Lower lobe of right lung (tissue), 2 donors: ENCODE measurements around the gene EDIL3. TPM values are rescaled to one million over a fixed set of nuclear protein-coding genes. Genes with fewer than 3 reads are reported as not detected.

Source experiments
- ATAC-seq, 2 donors: fragments of 200-7000 bp; cut with Tn5 transposase; one replicate each; pipeline ENCODE4 v1.9.1; 2020 to 2022; ENCODE audit warnings: mild to moderate bottlenecking in 2 of 2, moderate library complexity in 2 of 2
- DNase-seq: peaks from one replicate; pipeline ENCODE4 v3.0.0-alpha.2; 2020
- H3K27ac ChIP-seq: fragments of 200-600 bp; one replicate; pipeline ENCODE4 v1.8.0; 2022
- H3K27me3 ChIP-seq: fragments of 200-600 bp; one replicate; pipeline ENCODE4 v1.8.0; 2022; ENCODE audit warnings: low read depth
- H3K36me3 ChIP-seq: fragments of 200-600 bp; one replicate; pipeline ENCODE4 v1.8.0; 2022; ENCODE audit warnings: mild to moderate bottlenecking
- H3K4me1 ChIP-seq: fragments of 200-600 bp; one replicate; pipeline ENCODE4 v1.8.0; 2022
- H3K4me3 ChIP-seq: fragments of 200-600 bp; one replicate; pipeline ENCODE4 v1.8.0; 2022; ENCODE audit warnings: mild to moderate bottlenecking
- H3K9me3 ChIP-seq: fragments of 200-600 bp; one replicate; pipeline ENCODE4 v1.8.0; 2022
- CTCF ChIP-seq: fragments of 200-600 bp; IDR thresholded peaks from one replicate; pipeline ENCODE4 v1.8.0; 2022; ENCODE audit warnings: antibody characterized with exemption, mild to moderate bottlenecking
- intact Hi-C: fragments of 100-400 bp; cut with DNase I; formaldehyde crosslinking; loops from one replicate; pipeline ENCODE4 v1.11.0; 2022
- total RNA-seq: library from RNA; stranded (reverse); fragmentation: NEBNext Ultra II Directional; extraction: Animal tissue kit (Norgen Biotek cat#: 25700); gene quantifications from one replicate; pipeline ENCODE4 v1.2.1, GENCODE V29; 2021
- donor health status: DM: no; HTN: yes; CAD: no; lungs with severe emphysema.

EDIL3 gene
- total RNA-seq, 1 donor from 2014 or later, result 17.0 TPM

- TF ChIP-seq CTCF, result no peak
- intact Hi-C loops, result no loop called here
- Histone ChIP-seq H3K27ac (no peak overlapping the region), H3K9me3 (no peaks in the 10 kb centered on the region), H3K4me1 (no peaks in the 10 kb centered on the region), H3K27me3 (no peaks in the 10 kb centered on the region), H3K4me3 (no peak overlapping the region), H3K36me3 (no peaks in the 10 kb centered on the region)
- DNase-seq (no peak), ATAC-seq (no peak)
These were observed 469.8 kb downstream of the EDIL3 start for GRCh38 chr5:83914662-83915418.

GRCh38 chr5:83914199-83914598 lies 470.5 kb downstream of the EDIL3 start:
- H3K4me3 ChIP-seq, result no peak overlapping the region
- H3K4me1 ChIP-seq, result no peaks in the 10 kb centered on the region
- no peaks in the 10 kb centered on the region for H3K36me3 ChIP-seq
- intact Hi-C loops, result no loop called here
- no peaks in the 10 kb centered on the region for H3K27me3 ChIP-seq
- H3K27ac ChIP-seq, result no peak overlapping the region
- no peaks in the 10 kb centered on the region for H3K9me3 ChIP-seq
- no peak for DNase-seq
- no peak for ATAC-seq
- no peak for TF ChIP-seq CTCF

- ATAC-seq (no peak), DNase-seq (no peak)
- Histone ChIP-seq H3K9me3 (no peaks in the 10 kb centered on the region), H3K4me1 (no peaks in the 10 kb centered on the region), H3K27ac (no peak overlapping the region), H3K4me3 (no peak overlapping the region), H3K36me3 (no peaks in the 10 kb centered on the region), H3K27me3 (no peaks in the 10 kb centered on the region)
- intact Hi-C loops, result no loop called here
- no peak for TF ChIP-seq CTCF
These were observed 471.1 kb downstream of the EDIL3 start for GRCh38 chr5:83913593-83913992.

- DNase-seq (no peak), ATAC-seq (no peak)
- Histone ChIP-seq H3K36me3 (no peaks in the 10 kb centered on the region), H3K4me3 (no peak overlapping the region), H3K27me3 (no peaks in the 10 kb centered on the region), H3K27ac (no peak overlapping the region), H3K9me3 (no peaks in the 10 kb centered on the region), H3K4me1 (no peaks in the 10 kb centered on the region)
- intact Hi-C loops, result no loop called here
- TF ChIP-seq CTCF, result no peak
These were observed 473.2 kb downstream of the EDIL3 start for GRCh38 chr5:83911367-83911919.

GRCh38 chr5:83900306-83900705 lies 484.4 kb downstream of the EDIL3 start:
- Histone ChIP-seq H3K27ac (no peak overlapping the region), H3K4me3 (no peak overlapping the region), H3K4me1 (no peaks in the 10 kb centered on the region), H3K36me3 (no peaks in the 10 kb centered on the region), H3K27me3 (no peaks in the 10 kb centered on the region), H3K9me3 (no peaks in the 10 kb centered on the region)
- intact Hi-C loops, result no loop called here
- ATAC-seq, result no peak
- TF ChIP-seq CTCF, result no peak
- DNase-seq, result no peak
